CD14-positive monocyte (primary cell): Measurements from ENCODE around the gene CMTM4. TPM values are rescaled to one million over a fixed set of nuclear protein-coding genes. Genes with fewer than 3 reads are reported as not detected.
"Not testable (repeated sequence)": the region's sequence is repeated elsewhere in the genome, so short reads cannot be mapped to it uniquely, and the experiment has no call there.

Source experiments
- DNase-seq, 3 donors: peaks; one replicate each; pipeline ENCODE4 v3.0.0-alpha.2; 2011 to 2022
- H2AFZ ChIP-seq: 2 replicates; pipeline ENCODE4 v1.6.0; 2012; ENCODE audit warnings: mild to moderate bottlenecking, low read depth, low read length, inconsistent platforms; ENCODE audit not compliant: insufficient read depth, poor library complexity, severe bottlenecking
- H3K27ac ChIP-seq, 2 donors: 1 replicate in 1 of 2; 2 replicates in 1 of 2; pipeline ENCODE4 v1.5.1; 2012 to 2013; ENCODE audit warnings: low read length in 2 of 2, control low read depth in 1 of 2, inconsistent platforms in 1 of 2, low read depth in 1 of 2, mild to moderate bottlenecking in 1 of 2
- H3K27me3 ChIP-seq, 2 donors: one replicate each; pipeline versions ENCODE4 v1.6.0 to v1.6.1; 2011 to 2013; ENCODE audit warnings: low read length in 2 of 2; ENCODE audit not compliant: control insufficient read depth in 2 of 2, insufficient read depth in 2 of 2
- H3K36me3 ChIP-seq, 2 donors: replicated peaks in 1 of 2; 1 replicate in 1 of 2; 2 replicates in 1 of 2; pipeline versions ENCODE4 v1.5.1 to v1.6.1; 2012 to 2013; ENCODE audit warnings: low read length in 2 of 2, control low read depth in 1 of 2, inconsistent platforms in 1 of 2, mild to moderate bottlenecking in 1 of 2; ENCODE audit not compliant: insufficient read depth in 2 of 2, control insufficient read depth in 1 of 2
- H3K4me1 ChIP-seq, 2 donors: 1 replicate in 1 of 2; 2 replicates in 1 of 2; pipeline versions ENCODE4 v1.5.1 to v1.6.1; 2012 to 2013; ENCODE audit warnings: low read length in 2 of 2, control low read depth in 1 of 2, inconsistent platforms in 1 of 2, mild to moderate bottlenecking in 1 of 2, moderate library complexity in 1 of 2; ENCODE audit not compliant: insufficient read depth in 2 of 2, control insufficient read depth in 1 of 2
- H3K4me2 ChIP-seq: replicated peaks from 2 replicates; pipeline ENCODE3; 2012; ENCODE audit warnings: low read length, moderate library complexity, mild to moderate bottlenecking; ENCODE audit not compliant: poor library complexity, severe bottlenecking; ENCODE audit errors: extremely low read depth
- H3K4me3 ChIP-seq, 3 experiments: fragments of 200-600 bp in 1 of 3; sonication (generic) in 1 of 3; replicated peaks in 1 of 3; 1 replicate in 2 of 3; 2 replicates in 1 of 3; pipeline ENCODE4 v1.5.1; 2011 to 2013; ENCODE audit warnings: low read length in 3 of 3, mild to moderate bottlenecking in 3 of 3, control low read depth in 2 of 3, low read depth in 2 of 3, inconsistent platforms in 1 of 3, moderate library complexity in 1 of 3
- H3K79me2 ChIP-seq: 2 replicates; pipeline ENCODE4 v1.6.0; 2012; ENCODE audit warnings: mild to moderate bottlenecking, control low read depth, inconsistent platforms, low read length, moderate library complexity; ENCODE audit not compliant: insufficient read depth
- H3K9ac ChIP-seq: 2 replicates; pipeline ENCODE4 v1.6.0; 2017; ENCODE audit warnings: low read length, mild to moderate bottlenecking; ENCODE audit not compliant: insufficient read depth, poor library complexity, severe bottlenecking
- H3K9me3 ChIP-seq, 2 donors: replicated peaks in 1 of 2; 1 replicate in 1 of 2; 2 replicates in 1 of 2; pipeline versions ENCODE4 v1.5.1 to v1.6.1; 2012 to 2013; ENCODE audit warnings: low read length in 2 of 2, control low read depth in 1 of 2; ENCODE audit not compliant: control insufficient read depth in 1 of 2, insufficient read depth in 1 of 2
- H4K20me1 ChIP-seq: 2 replicates; pipeline ENCODE4 v1.6.0; 2012; ENCODE audit warnings: mild to moderate bottlenecking, low read length, control low read depth, moderate library complexity; ENCODE audit not compliant: insufficient read depth
- H3K27ac Mint-ChIP-seq, 7 donors: one replicate each; pipeline ENCODE4 v1.8.0; 2020; ENCODE audit warnings: mild to moderate bottlenecking in 7 of 7, mixed read lengths in 7 of 7, moderate library complexity in 6 of 7, inconsistent platforms in 2 of 7
- H3K27me3 Mint-ChIP-seq, 3 donors: one replicate each; pipeline ENCODE4 v1.8.0; 2021 to 2022; ENCODE audit warnings: low read depth in 3 of 3, mild to moderate bottlenecking in 3 of 3, mixed read lengths in 3 of 3, moderate library complexity in 3 of 3, inconsistent platforms in 1 of 3
- H3K36me3 Mint-ChIP-seq, 2 donors: one replicate each; pipeline ENCODE4 v1.8.0; 2020; ENCODE audit warnings: mixed read lengths in 2 of 2, inconsistent platforms in 1 of 2, mild to moderate bottlenecking in 1 of 2
- H3K4me1 Mint-ChIP-seq: one replicate; pipeline ENCODE4 v1.8.0; 2020; ENCODE audit warnings: mild to moderate bottlenecking, mixed read lengths
- H3K4me3 Mint-ChIP-seq, 2 donors: one replicate each; pipeline ENCODE4 v1.8.0; 2020; ENCODE audit warnings: mild to moderate bottlenecking in 2 of 2, mixed read lengths in 2 of 2, moderate library complexity in 1 of 2
- H3K9me3 Mint-ChIP-seq, 7 donors: one replicate each; pipeline ENCODE4 v1.8.0; 2020 to 2022; ENCODE audit warnings: mixed read lengths in 7 of 7, mild to moderate bottlenecking in 6 of 7, moderate library complexity in 6 of 7, inconsistent platforms in 2 of 7
- WGBS: methylation state at CpG from one replicate; pipeline ENCODE4 v1.1.5; 2013; ENCODE audit warnings: missing lambda C conversion rate; ENCODE audit not compliant: insufficient coverage; 5-methylcytosine and 5-hydroxymethylcytosine counted together
- intact Hi-C, 2 donors: fragments of 100-400 bp; cut with micrococcal nuclease; formaldehyde crosslinking; loops; one replicate each; pipeline versions ENCODE4 v1.15.0 to v1.15.1; 2023
- polyA plus RNA-seq, 3 donors: library from polyadenylated mRNA; depleted of rRNA in 1 of 3; unstranded in 2 of 3; stranded (reverse) in 1 of 3; fragments of 300-500 nt in 2 of 3; fragments of >200 nt in 1 of 3; fragmentation: Illumina TruSeq in 2 of 3; gene quantifications; 1 replicate in 2 of 3; 2 replicates in 1 of 3; pipeline ENCODE4 v1.2.3, GENCODE V29; 2012 to 2021
- TF ChIP-seq, protein P1 (sequence below): fragments of 200-600 bp; IDR thresholded peaks from one replicate; pipeline ENCODE4 v1.8.0; 2022; ENCODE audit warnings: antibody characterized with exemption, mild to moderate bottlenecking

CMTM4 gene
- polyA plus RNA-seq, 3 donors, result 0.41 to 21.2 (median 0.45) TPM

GRCh38 chr16:66598111-66598510 is 98.4 kb downstream of the CMTM4 start:
- H3K4me3 Mint-ChIP-seq, result no peak overlapping the region

GRCh38 chr16:66596986-66597848 is 99.3 kb downstream of the CMTM4 start:
- TF ChIP-seq, protein P1, sequence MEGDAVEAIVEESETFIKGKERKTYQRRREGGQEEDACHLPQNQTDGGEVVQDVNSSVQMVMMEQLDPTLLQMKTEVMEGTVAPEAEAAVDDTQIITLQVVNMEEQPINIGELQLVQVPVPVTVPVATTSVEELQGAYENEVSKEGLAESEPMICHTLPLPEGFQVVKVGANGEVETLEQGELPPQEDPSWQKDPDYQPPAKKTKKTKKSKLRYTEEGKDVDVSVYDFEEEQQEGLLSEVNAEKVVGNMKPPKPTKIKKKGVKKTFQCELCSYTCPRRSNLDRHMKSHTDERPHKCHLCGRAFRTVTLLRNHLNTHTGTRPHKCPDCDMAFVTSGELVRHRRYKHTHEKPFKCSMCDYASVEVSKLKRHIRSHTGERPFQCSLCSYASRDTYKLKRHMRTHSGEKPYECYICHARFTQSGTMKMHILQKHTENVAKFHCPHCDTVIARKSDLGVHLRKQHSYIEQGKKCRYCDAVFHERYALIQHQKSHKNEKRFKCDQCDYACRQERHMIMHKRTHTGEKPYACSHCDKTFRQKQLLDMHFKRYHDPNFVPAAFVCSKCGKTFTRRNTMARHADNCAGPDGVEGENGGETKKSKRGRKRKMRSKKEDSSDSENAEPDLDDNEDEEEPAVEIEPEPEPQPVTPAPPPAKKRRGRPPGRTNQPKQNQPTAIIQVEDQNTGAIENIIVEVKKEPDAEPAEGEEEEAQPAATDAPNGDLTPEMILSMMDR, result no peak
- H2AFZ ChIP-seq, result no peak overlapping the region
- H3K9ac ChIP-seq, result no peak overlapping the region
- peaks cover 10 to 11% of the 10 kb centered on the region in 2 donors for H3K4me1 ChIP-seq
- no peak overlapping the region for H3K4me3 ChIP-seq
- Mint-ChIP-seq H3K27me3 (peaks cover 3 to 8% (median 6%) of the 10 kb centered on the region in 3 donors), H3K4me3 (no peak overlapping the region), H3K4me1 (peaks cover 21% of the 10 kb centered on the region), H3K9me3 (peaks cover 4 to 15% (median 10%) of the 10 kb centered on the region in 7 donors), H3K27ac (peak overlapping the region in 1 of 7 donors; percentile 71), H3K36me3 (peaks cover 0 to 9% of the 10 kb centered on the region in 2 donors)
- DNase-seq, result peak in 1 of 3 donors; percentile 23
- no peaks in the 10 kb centered on the region for H3K79me2 ChIP-seq
- intact Hi-C loops, result no loop called here
- H3K36me3 ChIP-seq, result no peaks in the 10 kb centered on the region
- H3K27ac ChIP-seq, result no peak overlapping the region
- H3K27me3 ChIP-seq, result no peaks in the 10 kb centered on the region
- no peak overlapping the region for H3K4me2 ChIP-seq
- peaks cover 0 to 10% of the 10 kb centered on the region in 2 donors for H3K9me3 ChIP-seq
- 53% methylated on average over 3 of the region's 5 CpGs for WGBS
- H4K20me1 ChIP-seq, result no peaks in the 10 kb centered on the region

More at GRCh38 chr16:66598111-66598510, 98.4 kb downstream of the CMTM4 start:
- peaks cover 6 to 10% (median 9%) of the 10 kb centered on the region in 3 donors for H3K27me3 Mint-ChIP-seq
- H3K4me1 Mint-ChIP-seq, result peaks cover 23% of the 10 kb centered on the region
- H3K9me3 Mint-ChIP-seq, result peaks cover 4 to 15% (median 10%) of the 10 kb centered on the region in 7 donors
- intact Hi-C loops, result no loop called here
- TF ChIP-seq, protein P1, result no peak
- Histone ChIP-seq H2AFZ (no peak overlapping the region), H4K20me1 (no peaks in the 10 kb centered on the region), H3K27me3 (no peaks in the 10 kb centered on the region), H3K9me3 (peaks cover 0 to 10% of the 10 kb centered on the region in 2 donors), H3K36me3 (no peaks in the 10 kb centered on the region), H3K4me1 (peaks cover 10 to 11% of the 10 kb centered on the region in 2 donors), H3K9ac (no peak overlapping the region), H3K4me3 (no peak overlapping the region), H3K79me2 (no peaks in the 10 kb centered on the region), H3K27ac (no peak overlapping the region), H3K4me2 (no peak overlapping the region)
- peaks cover 0 to 9% of the 10 kb centered on the region in 2 donors for H3K36me3 Mint-ChIP-seq
- WGBS, result no CpG with 5 or more reads among the region's 3 CpGs
- no peak overlapping the region for H3K27ac Mint-ChIP-seq
- DNase-seq, result peak in 1 of 3 donors; percentile 46

GRCh38 chr16:66596559-66596958 is 100.0 kb downstream of the CMTM4 start:
- no CpG with 5 or more reads among the region's 4 CpGs for WGBS
- H3K4me3 Mint-ChIP-seq, H3K79me2 ChIP-seq, H4K20me1 ChIP-seq, H3K27me3 Mint-ChIP-seq, H3K9ac ChIP-seq, H2AFZ ChIP-seq, H3K36me3 Mint-ChIP-seq, H3K9me3 Mint-ChIP-seq, DNase-seq, H3K27me3 ChIP-seq, intact Hi-C loops, H3K4me2 ChIP-seq, H3K9me3 ChIP-seq, H3K36me3 ChIP-seq, H3K27ac ChIP-seq, H3K4me3 ChIP-seq: not testable (repeated sequence)
- Mint-ChIP-seq H3K27ac (peak overlapping the region in 1 of 7 donors; percentile 46), H3K4me1 (peaks cover 23% of the 10 kb centered on the region)
- H3K4me1 ChIP-seq, result peaks cover 10 to 16% of the 10 kb centered on the region in 2 donors
